HPDE6-E6E7 (cell line): Measurements from ENCODE around the gene CPLX3.

Experiments used
- DNase-seq: peaks from one replicate; pipeline ENCODE4 v3.0.0; 2011; ENCODE audit warnings: missing footprints; ENCODE audit errors: extremely low spot score

The CPLX3 gene

DNA sequence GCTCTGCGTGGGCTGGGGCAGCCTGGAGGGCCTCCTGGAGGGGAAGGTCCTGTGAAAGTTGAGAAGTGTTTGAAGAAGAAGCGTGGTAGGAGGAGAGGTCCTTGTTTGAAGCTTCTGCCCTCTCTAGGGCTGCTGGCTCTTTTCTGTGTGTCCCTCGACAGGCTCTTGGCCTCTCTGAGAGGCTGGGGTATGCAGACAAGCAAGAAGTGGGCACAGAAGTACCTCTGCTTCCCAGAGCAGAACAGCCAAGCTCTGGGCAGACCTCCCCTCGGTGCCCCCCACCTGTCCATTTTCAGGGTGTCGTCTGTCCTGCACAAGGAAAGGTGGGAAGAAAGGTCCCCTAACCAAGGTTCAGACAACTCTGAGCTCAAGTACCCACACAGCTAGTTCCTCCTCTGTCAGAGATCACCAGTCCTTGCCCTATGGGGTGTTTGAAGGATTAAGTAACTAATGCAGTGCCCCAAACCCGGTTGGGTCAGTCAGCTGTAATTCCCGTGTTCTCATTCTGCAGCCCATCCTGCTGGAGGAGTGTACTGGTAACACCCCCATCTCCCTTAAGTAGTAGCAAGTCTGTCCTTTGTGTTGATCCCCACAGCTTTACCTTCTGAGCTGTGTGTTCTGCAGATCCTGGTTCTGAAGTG lies 38.3 kb upstream of the CPLX3 start:
- DNase-seq: no peak

DNA sequence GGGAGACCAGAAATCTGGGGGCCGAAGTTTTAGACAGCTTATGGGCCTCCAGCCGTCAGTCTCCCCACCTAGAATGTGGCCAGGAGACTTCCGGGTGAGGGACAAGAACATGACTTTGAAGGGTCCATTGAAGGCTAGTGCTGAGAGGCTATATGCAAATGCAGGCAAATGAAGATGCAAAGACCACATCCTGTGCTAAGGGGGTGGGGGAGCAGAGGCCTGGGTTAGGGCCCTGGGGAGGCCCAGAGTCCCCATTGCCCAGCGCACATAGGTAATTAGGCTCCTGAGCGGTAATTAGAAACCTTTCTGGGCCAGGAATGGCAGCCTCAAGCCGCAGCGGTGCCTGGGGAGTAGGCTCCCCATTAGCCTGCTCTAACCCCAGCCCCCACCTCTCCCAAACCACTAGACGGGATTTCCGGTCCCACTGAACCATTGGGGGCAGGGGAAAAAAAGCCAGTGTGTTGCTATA lies 37.7 kb upstream of the CPLX3 start:
- no peak for DNase-seq

DNA sequence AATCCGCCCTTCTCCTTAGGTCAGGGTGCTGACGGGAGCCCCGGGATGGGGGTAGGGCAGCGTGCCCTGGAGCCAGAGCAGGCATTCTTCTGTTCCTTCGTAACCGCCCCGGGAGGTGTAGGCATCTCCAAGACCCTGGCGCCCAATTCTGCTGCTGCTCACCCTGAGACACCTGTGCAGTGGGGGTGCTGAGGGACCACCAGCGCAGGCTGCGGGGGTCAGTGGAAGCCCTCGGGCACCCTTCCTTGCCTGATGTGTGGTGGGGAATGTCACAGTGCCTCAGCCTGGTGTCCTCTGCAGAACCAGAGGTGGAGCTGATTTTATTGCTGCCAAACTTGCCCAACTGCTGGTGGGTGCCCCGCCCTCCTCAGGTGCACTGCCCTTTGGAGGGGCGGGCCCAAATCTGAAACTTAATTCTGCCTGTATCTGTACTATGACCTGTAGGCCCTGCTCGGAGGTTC lies 37.2 kb upstream of the CPLX3 start:
- no peak for DNase-seq

DNA sequence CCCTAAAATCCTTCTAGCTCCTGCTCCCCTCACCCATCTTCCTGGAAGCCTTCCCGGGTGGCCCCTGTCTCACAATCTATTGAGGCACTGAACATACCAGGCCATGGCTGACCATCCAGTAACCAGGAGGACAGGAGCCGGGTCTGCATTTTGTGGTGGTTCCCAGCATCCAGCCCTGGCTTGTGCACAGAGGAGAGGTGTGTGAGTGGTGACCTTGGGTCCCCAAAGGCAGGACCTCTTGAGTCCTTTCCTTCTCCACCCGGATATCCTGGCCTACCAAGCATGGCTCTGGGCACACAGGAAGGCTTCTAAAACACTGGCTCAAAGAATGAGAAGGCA lies 36.7 kb upstream of the CPLX3 start:
- no peak for DNase-seq

DNA sequence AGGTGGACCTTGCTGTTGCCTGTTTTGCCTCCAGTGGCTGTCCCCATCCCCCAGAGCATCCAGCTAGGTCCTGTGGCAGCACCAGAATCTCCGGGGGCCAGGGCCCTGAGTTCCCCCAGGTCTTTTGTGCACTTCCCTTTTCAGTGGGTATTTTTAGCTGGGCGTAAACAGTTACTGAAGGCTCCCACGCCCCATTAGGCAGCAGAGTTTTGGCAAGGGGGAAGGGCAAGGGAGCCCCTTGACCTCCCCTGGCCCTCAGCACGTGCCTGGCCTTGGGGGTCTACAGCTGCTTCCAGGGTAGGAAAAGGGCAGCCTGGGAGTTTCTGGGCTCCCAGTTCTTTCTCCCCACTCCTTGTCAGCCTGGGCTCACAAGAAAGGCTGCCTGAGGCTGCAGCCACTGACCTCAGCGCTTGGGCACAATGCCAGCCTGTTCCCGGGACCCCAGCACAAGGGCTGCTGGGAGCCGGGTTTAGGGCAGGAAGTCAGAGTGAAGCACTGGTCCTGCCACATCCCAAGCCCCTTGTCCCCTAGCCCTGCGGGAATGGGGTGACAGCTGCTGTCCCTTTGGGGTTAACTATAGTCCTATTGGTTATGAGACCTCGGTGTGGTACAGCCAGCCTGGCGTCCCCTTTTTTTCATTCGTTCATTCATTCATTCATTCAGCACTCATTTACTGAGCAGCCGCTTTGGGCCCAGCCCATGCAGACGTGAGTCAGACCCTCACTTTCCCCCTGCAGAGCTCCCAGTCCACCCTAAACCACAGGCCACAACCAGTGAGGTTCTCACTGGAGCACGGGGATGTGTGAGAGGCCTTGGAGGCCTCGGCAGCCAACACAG lies 36.1 kb upstream of the CPLX3 start:
- no peak for DNase-seq

DNA sequence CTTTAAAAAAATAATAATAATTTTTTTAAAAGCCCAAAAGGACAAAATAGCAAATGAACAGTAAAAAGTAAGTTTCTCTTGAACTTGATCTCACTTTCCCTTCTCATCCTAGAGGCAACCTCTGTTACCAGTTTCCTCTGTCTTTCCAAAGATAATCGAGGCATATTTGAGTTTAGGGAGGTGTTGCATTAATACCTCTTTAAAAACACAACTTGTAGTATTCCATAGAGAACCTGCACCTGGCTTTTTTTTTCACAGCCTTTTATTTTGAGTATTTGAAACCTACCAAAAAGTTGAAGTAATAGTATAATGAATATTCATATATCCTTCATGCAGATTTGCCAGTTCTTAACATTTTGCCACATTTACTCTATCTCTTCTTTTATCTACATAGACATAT lies 35.4 kb upstream of the CPLX3 start:
- DNase-seq: no peak

DNA sequence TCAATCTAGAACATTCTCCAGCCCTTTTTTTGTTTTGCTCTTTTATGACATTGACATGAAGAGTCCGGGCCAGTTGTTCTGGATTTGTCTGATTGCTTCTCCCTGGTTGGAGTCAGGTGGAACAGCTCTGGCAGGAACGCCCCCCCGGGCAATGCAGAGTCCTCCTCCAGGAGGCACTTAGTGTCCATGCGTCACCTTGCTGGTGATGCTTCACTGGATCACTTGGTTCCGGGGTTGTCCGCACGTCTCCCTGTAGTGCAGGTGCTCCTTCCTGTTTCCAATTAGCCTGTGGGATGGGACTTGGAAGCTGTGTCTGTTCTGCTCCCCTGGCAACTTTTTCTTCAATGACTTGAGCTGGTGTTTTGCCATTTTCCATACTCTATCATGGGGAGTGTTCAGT lies 34.8 kb upstream of the CPLX3 start:
- DNase-seq: no peak

DNA sequence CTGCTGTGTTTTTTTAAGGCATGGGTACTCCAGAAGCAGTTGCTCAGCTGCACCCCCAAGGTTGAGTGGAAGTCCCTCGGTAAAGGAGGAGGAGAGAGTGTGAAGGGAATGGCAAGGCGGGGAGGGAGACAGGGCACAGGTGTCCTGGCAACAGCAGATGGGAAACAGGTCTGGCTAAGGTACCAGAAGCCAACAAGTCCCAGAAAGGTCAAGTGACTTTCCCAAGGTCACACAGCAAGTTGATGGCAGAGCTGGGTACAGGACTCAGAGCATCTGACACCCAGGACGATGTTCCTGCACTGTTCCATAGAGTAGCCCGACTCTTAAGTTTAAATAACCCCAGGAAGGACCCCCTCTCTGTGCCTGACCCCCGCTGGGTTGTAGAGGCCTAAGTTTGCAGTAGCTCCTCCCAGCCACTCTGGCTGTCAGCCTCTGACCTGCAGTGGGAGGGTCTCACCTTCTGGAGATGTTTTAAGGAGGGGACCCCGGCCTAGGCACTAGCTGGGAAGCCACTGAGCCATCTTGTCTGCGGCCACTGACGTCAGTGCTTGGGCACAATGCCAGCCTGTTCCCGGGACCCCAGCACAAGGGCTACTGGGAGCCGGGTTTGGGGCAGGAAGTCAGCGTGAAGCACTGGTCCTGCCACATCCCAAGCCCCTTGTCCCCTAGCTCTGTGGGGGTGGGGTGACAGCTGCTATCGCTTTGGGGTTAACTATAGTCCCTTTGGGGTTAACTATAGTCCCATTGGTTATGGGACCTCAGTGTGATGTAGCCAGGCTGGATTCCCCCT lies 34.0 kb upstream of the CPLX3 start:
- DNase-seq: no peak

DNA sequence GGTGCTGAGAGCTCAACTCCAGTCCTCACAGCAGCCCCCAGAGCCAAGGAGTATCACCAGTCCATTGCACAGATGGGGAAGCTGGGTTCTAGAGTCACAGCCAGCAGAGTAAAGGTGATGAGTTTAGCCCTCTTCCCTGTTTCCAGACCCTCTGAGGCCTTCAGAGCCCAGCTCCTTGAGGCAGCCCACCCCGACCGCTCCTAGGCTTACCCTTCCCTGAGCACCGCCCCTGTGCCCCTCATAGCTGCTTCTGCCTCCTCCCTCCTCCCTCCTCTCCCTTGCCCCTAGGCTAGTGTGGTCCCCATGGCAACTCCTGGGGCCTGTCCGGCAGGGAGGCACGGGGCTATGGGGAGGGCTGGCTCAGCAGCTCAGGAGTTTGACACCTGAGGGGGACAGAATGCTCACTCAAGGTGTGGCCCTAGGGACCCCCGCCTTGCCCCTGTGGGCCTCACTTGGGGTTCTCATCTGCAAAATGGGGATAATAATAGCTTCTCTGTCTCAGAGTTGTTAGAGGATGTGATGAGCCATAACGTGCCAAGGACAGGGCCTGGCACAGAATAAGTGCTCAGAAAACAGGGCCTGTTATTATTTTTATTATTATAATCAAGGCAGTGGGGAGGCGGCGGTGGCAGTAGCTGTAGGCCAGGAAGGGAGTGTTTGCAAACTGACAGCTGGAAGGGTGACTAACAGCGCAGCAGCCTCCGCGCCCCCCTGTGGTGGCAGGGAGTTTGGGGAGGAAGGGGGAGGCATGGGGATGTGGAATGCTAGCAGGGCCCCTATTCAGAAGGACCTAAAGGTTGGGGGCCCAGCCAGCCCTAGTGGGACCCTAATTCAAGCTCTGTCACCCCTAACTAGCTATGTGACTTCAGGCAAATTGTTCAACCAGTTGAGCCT lies 33.0 kb upstream of the CPLX3 start:
- no peak for DNase-seq

DNA sequence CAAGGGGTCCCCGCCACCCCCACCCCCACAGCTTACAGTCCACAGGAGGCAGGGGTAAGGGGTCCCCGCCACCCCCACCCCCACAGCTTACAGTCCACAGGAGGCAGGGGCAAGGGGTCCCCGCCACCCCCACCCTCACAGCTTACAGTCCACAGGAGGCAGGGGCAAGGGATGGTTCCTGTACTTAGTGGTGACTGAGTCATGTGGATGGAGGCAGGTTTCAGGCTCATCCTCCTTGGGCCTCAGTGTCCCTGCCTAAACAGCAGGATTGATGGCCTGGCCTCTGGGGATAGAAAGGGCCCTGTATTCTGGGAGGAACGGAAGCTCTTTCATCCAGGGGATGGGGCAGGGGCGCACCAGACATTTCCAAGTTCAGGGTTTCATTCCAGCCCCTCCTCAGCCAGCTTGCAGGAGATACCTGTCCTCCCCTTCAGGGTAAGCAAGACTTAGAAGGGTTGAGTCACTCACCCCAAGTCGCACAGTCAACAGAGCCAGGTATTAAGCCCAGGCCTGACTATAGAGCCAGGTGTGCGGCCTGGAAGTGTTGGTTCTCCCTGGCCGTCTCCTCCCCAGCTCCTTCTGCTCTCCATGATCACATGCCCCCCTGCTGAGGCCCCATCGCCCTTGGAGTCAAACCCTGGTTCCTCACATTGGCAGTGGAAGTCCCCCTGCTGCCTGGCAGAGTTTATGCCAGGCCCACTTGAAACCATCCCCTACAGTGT lies 32.0 kb upstream of the CPLX3 start:
- DNase-seq: no peak

DNA sequence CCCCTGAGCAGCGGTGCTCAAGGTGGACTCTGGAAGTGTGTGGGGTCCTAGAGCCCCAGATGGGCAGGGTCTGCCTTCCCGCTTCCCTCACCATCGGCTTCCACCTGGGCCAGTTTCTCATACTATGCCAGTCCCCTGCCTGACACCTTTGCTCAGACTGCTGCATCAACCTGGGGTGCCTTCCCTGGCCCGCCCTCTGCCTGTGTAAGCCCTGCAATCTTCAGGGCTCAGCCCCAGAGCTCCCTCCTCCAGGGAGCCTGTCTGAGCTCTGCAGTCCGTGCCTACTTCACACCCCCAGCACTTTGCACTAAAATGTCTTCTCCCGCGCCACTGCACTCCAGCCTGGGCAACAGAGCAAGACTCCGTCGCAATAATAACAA lies 31.5 kb upstream of the CPLX3 start:
- no peak for DNase-seq

DNA sequence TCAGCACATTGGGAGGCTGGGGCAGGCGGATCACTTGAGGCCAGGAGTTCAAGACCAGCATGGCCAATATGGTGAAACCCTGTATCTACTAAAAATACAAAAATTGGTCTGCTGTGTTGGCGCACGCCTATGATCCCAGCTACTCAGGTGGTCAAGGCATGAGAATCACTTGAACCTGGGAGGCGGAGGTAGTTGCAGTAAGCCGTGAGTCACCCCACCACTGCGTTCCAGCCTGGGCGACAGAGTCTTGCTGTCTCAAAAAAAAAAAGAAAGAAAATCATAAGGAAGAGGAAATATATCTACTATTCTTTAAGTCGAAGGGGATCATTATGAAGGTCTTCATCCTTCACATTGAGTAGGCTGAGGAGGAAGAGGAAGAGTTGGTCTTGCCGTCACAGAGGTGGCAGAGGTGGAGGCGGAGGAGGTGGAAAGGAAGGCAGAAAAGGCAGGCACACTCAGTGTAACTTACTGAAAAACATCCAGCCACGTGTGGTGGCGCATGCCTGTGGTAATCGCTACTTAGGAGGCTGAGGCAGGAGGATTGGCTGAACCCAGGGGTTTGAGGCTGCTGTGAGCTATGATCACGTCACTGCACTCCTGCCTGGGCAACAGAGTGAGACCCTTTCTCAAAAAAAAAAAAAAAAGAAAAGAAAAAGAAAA lies 30.3 kb upstream of the CPLX3 start:
- DNase-seq: no peak

DNA sequence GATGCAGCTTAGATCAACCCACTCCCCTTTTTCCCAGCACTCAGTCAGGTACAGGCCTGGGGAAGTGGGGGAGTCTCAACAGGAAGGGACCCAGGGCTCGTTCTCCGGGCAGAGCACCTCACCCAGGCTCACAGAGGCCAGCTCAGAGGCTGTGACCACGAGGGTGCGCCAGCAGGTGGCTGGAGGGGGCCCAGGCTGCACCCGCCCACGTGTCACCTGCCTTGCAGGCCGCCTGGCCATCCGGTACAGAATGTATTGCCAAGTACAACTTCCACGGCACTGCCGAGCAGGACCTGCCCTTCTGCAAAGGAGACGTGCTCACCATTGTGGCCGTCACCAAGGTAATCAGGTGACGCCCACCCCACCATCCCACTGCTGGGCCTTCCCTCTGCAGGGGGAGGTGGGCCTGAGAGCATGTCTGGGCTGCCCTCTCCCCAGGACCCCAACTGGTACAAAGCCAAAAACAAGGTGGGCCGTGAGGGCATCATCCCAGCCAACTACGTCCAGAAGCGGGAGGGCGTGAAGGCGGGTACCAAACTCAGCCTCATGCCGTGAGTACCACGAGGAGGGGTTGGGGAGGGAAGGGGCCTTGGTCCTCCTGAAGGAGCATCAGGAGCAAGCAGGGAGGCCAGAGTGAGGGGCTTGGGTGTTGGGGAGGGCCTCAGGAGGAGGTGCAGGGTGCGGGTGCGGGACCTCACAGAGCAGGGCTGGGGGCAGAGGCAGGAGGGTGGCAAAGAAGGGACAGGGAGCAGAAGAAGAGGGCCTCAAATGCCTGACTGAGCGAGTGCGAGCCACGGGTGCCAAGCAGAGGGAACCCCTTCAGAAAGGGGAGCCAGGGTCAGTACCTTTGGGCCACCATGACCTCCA lies 27.8 kb upstream of the CPLX3 start:
- no peak for DNase-seq

DNA sequence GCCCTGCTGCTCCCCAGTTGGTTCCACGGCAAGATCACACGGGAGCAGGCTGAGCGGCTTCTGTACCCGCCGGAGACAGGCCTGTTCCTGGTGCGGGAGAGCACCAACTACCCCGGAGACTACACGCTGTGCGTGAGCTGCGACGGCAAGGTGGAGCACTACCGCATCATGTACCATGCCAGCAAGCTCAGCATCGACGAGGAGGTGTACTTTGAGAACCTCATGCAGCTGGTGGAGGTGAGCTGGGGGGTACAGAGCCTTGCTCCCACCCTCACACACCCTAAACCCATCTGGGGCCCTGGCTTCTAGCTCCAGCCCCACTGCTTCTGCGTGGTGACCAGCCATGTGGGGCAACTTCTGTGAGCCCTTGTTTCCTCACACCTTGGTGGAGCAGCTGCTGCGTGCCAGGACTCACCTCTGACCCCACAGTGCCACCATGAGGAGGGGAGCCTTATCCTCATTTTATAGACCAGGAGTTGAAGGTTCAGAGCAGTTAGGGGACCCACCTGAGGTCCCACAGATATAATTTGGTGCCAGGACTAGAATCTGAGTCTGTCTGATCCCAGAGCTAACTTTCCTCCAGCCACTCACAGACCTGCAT lies 27.1 kb upstream of the CPLX3 start:
- DNase-seq: no peak

DNA sequence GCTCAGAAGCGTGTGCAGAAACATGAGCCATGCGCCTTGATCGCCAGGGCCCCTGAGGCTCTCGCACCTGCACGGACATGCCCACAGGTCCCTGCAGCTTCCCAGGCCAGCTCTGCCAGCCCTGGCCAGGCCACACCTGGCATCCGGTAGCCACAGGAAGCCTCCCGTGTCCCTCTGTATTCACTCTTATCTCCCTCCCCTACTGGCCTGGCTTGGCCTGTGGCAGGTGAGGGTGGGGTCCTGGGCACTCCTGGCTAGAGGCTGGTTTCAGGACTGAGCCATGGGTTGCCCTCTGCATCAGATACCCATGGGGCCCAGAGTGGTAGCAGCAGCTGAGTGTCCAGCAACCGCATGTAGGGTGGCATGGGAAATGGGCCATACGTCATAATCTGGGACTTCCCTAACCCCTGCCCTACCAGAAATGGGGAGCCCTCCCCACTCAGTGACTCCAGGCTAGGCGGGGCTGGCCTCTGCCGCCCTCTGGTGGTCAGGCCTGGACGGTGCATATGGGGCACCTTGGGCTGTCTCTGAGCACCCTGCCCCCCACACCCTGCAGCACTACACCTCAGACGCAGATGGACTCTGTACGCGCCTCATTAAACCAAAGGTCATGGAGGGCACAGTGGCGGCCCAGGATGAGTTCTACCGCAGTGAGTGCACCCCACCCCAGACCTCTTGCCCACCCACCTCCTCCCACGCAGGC lies 26.4 kb upstream of the CPLX3 start:
- peak; percentile 96 for DNase-seq

DNA sequence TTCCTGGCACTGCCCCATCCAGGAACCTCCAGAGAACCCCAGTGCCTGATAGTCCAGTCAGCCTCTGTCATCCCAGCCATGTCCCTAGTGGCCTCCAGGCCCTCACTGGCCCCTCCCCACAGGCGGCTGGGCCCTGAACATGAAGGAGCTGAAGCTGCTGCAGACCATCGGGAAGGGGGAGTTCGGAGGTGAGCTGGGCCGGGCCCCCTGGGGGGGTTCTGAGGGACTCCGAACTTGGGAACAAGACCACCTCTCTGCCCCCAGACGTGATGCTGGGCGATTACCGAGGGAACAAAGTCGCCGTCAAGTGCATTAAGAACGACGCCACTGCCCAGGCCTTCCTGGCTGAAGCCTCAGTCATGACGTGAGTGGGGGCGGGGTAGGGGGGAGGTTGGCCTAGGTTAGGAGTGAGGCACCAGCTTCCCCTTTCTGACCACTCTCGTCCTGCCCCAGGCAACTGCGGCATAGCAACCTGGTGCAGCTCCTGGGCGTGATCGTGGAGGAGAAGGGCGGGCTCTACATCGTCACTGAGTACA lies 25.8 kb upstream of the CPLX3 start:
- DNase-seq: no peak

DNA sequence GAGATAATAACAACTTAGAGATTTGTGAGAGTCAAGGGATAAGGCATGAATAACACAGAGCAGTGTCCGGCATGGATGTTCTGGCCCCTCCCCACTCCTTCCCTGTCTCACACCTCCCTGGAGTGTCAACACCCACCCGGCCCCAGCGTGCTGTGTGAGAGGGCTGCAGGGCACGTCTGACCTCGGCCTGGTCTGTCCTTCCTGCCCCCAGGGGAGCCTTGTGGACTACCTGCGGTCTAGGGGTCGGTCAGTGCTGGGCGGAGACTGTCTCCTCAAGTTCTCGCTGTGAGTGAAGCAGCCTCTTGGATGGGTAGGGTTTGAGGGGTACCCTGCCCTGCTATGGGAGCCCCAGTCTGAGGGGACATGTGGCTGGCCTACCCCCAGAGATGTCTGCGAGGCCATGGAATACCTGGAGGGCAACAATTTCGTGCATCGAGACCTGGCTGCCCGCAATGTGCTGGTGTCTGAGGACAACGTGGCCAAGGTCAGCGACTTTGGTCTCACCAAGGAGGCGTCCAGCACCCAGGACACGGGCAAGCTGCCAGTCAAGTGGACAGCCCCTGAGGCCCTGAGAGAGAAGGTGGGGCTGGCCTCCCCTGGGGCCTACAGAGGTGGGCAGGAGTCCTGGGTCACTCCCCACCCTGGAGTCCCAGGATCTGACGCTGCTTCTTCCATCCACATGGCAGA lies 25.0 kb upstream of the CPLX3 start:
- DNase-seq: no peak

DNA sequence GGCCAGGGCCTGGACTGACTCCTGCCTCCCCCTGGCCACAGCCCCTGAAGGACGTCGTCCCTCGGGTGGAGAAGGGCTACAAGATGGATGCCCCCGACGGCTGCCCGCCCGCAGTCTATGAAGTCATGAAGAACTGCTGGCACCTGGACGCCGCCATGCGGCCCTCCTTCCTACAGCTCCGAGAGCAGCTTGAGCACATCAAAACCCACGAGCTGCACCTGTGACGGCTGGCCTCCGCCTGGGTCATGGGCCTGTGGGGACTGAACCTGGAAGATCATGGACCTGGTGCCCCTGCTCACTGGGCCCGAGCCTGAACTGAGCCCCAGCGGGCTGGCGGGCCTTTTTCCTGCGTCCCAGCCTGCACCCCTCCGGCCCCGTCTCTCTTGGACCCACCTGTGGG lies 24.1 kb upstream of the CPLX3 start:
- DNase-seq: no peak
